HFFc6 (cell line): Measurements from ENCODE around the gene RHOD. TPM values are rescaled to one million over a fixed set of nuclear protein-coding genes. Genes with fewer than 3 reads are reported as not detected.

Source experiments
- DNase-seq: peaks from one replicate; pipeline ENCODE4 v3.0.0-alpha.2; 2018
- H3K27ac Mint-ChIP-seq: 2 replicates; pipeline ENCODE4 v1.8.0; 2020; ENCODE audit warnings: mild to moderate bottlenecking, mixed read lengths
- H3K27me3 Mint-ChIP-seq: 2 replicates; pipeline ENCODE4 v1.8.0; 2021; ENCODE audit warnings: mild to moderate bottlenecking, moderate library complexity, mixed read lengths; ENCODE audit not compliant: insufficient read depth
- H3K36me3 Mint-ChIP-seq: 2 replicates; pipeline ENCODE4 v1.8.0; 2021; ENCODE audit warnings: low read depth, mixed read lengths
- H3K4me1 Mint-ChIP-seq: 2 replicates; pipeline ENCODE4 v1.8.0; 2020; ENCODE audit warnings: low read depth, mixed read lengths
- H3K4me3 Mint-ChIP-seq: 2 replicates; pipeline ENCODE4 v1.8.0; 2020; ENCODE audit warnings: mild to moderate bottlenecking, moderate library complexity, mixed read lengths
- H3K9me3 Mint-ChIP-seq: 2 replicates; pipeline ENCODE4 v1.8.0; 2020; ENCODE audit warnings: mild to moderate bottlenecking, mixed read lengths
- CTCF ChIP-seq: fragments of 200-600 bp; sonication (generic); IDR thresholded peaks from 2 replicates; pipeline ENCODE4 v1.5.0; 2021; ENCODE audit warnings: antibody characterized with exemption, mild to moderate bottlenecking
- total RNA-seq, 6 experiments: library from RNA; stranded (reverse); fragmentation: NEBNext Ultra II Directional; extraction: Animal tissue kit (Norgen Biotek cat#: 25700); gene quantifications; 2 replicates in 1 of 6; 3 replicates in 5 of 6; pipeline ENCODE4 v1.2.3, GENCODE V29; 2021

Gene RHOD
- total RNA-seq, 6 experiments from 2014 or later: 5.2 to 17.8 (median 6.1) TPM

GRCh38 chr11:67051945-67052488 is 4.6 kb upstream of the RHOD start:
- DNase-seq: no peak
- no peak overlapping the region for H3K27ac Mint-ChIP-seq
- peaks cover 27% of the 10 kb centered on the region for H3K4me1 Mint-ChIP-seq
- H3K9me3 Mint-ChIP-seq: no peaks in the 10 kb centered on the region
- peaks cover 11% of the 10 kb centered on the region for H3K27me3 Mint-ChIP-seq
- H3K36me3 Mint-ChIP-seq: no peaks in the 10 kb centered on the region
- TF ChIP-seq CTCF: no peak
- no peak overlapping the region for H3K4me3 Mint-ChIP-seq

GRCh38 chr11:67052891-67053290 is 3.8 kb upstream of the RHOD start:
- no peak for DNase-seq
- H3K9me3 Mint-ChIP-seq: no peaks in the 10 kb centered on the region
- no peak for TF ChIP-seq CTCF
- H3K4me1 Mint-ChIP-seq: peaks cover 27% of the 10 kb centered on the region
- no peak overlapping the region for H3K27ac Mint-ChIP-seq
- peaks cover 11% of the 10 kb centered on the region for H3K27me3 Mint-ChIP-seq
- H3K4me3 Mint-ChIP-seq: no peak overlapping the region
- H3K36me3 Mint-ChIP-seq: no peaks in the 10 kb centered on the region

- H3K4me1 Mint-ChIP-seq: peaks cover 27% of the 10 kb centered on the region
- peak overlapping the region; percentile 49; the same call in 1 of the 2 replicates for H3K27ac Mint-ChIP-seq
- H3K27me3 Mint-ChIP-seq: peaks cover 14% of the 10 kb centered on the region
- H3K9me3 Mint-ChIP-seq: no peaks in the 10 kb centered on the region
- DNase-seq: peak; percentile 24
- peak; percentile 82 for TF ChIP-seq CTCF
- H3K36me3 Mint-ChIP-seq: no peaks in the 10 kb centered on the region
- H3K4me3 Mint-ChIP-seq: no peak overlapping the region
These were observed 2.7 kb upstream of the RHOD start for GRCh38 chr11:67053896-67054329.

GRCh38 chr11:67054346-67054835 is 2.3 kb upstream of the RHOD start:
- Mint-ChIP-seq H3K4me3 (no peak overlapping the region), H3K27ac (peak overlapping the region; percentile 49), H3K36me3 (no peaks in the 10 kb centered on the region), H3K4me1 (peaks cover 27% of the 10 kb centered on the region), H3K27me3 (peaks cover 14% of the 10 kb centered on the region), H3K9me3 (no peaks in the 10 kb centered on the region)
- peak; percentile 10 for DNase-seq
- TF ChIP-seq CTCF: no peak

GRCh38 chr11:67054836-67055523 is 1.7 kb upstream of the RHOD start:
- peak; percentile 84 for DNase-seq

More at GRCh38 chr11:67054836-67055523, 1.7 kb upstream of the RHOD start:
- peaks cover 14% of the 10 kb centered on the region for H3K27me3 Mint-ChIP-seq
- no peaks in the 10 kb centered on the region for H3K9me3 Mint-ChIP-seq
- H3K4me1 Mint-ChIP-seq: peaks cover 27% of the 10 kb centered on the region
- peak overlapping the region; percentile 56 for H3K27ac Mint-ChIP-seq
- TF ChIP-seq CTCF: no peak
- H3K36me3 Mint-ChIP-seq: no peaks in the 10 kb centered on the region
- no peak overlapping the region; the same call in 1 of the 2 replicates for H3K4me3 Mint-ChIP-seq
